Left kidney (tissue), 2 donors: ENCODE data around the gene TRIM52. TPM values are rescaled to one million over a fixed set of nuclear protein-coding genes. Genes with fewer than 3 reads are reported as not detected.

ENCODE experiments used
- DNase-seq: peaks from one replicate; pipeline ENCODE4 v3.0.0-alpha.2; 2013
- polyA plus RNA-seq: library from polyadenylated mRNA; unstranded; fragments of 120-200 nt; gene quantifications from one replicate; pipeline ENCODE4 v1.2.1, GENCODE V29; 2013; ENCODE audit not compliant: insufficient read length

Gene TRIM52
- polyA plus RNA-seq, 1 donor = 51.0 TPM

DNA sequence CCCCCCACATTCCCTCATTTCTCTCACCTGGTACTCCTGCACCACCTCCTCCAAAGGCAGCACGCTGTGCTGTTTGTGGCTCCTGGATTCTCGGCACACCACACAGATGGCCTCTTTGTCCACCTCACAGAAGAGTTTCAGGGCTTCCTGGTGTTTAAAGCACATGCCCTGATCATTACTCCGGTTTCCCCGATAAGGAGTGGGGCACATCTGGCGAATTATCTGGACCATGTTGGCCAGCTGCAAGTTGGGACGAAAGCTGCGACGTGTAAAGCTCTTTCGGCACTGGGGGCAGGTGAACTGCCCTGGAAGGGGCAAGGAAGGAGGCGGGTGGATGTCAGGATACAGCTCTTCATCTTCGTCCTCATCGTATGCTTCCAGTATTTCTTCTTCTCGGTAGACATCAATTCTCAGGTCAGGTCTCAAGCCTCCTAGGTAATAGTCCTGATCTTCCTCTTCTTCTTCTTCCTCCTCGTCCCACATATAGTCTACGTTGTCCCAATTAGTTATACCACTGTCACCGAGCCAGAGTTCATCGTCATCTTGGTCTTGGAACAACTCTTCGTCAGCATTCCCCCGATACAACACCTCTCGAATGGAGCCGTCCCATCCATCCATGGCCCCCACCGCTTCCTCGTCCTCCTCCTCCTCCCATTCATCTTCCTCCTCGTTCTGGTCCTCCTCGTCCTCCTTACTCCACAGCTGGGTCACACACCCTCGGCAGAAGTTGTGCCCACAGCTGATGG is 796 bp downstream of the TRIM52 start:
- no peak for DNase-seq

GRCh38 chr5:181259283-181259682 is 1.7 kb downstream of the TRIM52 start:
- DNase-seq = no peak

GRCh38 chr5:181258576-181258975 is 2.4 kb downstream of the TRIM52 start:
- no peak for DNase-seq

GRCh38 chr5:181255836-181256578 is 4.9 kb downstream of the TRIM52 start:
- DNase-seq = no peak

DNA sequence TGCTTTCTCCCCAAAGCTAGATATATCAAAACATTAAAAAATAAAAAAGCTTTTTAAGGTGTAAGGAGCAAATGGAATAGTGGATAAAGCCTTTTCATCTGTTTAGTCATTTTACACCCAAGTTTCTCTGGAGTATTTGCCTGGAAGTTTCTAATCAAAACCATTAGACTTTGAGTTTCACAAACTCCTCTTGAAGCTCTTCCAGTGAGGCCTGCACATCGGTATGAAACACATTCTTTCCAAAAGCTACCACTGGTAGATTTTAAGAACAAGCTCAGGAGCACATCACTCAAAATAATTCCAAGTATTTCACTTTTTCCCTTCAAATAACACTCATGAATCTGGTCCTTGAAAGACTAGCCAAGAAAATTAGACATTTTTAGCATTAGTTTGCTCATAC is 5.7 kb downstream of the TRIM52 start:
- DNase-seq = no peak

- no peak for DNase-seq
These were observed 12.7 kb downstream of the TRIM52 start for GRCh38 chr5:181248277-181248676.

DNA sequence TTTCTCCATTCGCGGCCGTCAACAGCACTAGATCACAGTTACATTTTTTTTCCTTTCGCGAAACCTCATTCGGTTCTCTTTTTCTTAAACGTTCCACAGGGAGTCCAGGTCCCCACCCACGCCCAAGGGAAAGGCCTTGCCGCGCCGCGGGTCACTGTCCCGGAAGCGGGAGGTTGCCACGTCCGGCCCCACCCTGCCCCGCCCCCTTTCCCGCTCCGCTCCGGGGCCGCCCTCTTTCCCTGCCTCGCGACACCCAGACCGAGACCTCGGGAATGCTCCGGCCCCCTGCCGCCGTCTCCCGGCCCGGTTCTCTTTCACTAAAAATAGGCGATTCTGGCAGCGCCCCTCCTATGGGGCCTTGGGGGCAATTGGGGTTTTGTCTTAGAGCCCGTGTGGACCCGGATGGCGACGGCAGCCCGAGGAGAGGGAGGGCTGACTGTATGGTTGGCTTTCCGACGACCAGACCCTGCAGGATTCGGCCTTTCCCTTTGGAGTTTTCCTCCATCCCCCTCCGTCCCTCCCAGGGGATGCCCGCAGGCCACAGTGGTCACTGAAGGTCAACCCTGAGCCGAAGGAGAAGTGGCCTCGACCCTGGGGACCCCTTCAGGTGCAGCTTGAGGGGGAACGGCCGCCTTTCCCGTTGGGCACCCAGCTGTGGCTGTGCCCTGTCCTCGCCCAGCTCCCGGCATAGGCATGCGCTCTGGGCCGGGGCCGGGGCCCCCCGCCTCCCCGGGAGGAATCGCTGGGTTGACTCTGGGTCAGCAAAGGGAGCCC is 14.5 kb downstream of the TRIM52 start:
- DNase-seq = peak; percentile 86

DNA sequence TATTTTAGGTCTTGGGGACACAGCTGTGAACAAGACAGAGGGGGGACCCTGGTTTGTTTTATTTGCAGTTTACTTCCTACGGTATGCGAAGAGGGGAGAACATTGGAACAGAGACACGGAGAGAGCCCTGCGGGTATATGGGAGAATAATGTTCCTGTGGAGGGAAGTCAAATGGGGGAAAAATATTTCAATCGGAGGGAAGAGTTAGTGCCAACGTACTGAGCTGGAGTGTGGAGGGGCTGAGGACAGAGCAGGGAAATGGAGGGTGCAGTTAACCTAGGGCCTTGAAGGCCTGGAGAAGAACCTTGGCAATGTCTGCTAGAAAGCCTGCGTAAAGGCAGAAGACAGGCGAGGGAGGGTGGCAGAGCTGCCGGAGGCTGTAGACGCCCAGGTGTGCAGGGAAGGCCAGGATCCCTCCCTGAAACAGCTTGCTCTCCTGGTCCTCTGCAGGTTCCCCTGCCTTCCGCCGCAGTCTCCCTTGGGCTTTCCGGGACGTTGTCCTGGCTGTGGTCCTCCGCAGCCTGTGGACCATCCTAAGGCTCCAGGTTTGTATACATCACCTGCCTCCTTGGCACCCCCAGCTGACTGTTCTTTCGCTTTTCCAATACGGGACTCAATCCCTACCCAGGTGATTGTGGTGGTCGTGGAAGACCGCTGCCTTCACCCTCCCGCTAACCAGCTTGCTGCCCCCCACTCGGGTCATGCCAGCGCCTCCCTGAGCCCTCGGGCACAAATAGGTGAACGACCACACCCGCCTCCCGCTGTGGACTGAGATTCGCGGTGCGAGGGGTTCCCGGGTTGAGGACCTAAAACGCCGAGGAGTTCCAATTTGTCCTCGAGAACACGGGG is 15.3 kb downstream of the TRIM52 start:
- DNase-seq = no peak

GRCh38 chr5:181243564-181244343 is 17.2 kb downstream of the TRIM52 start, which contains the start of gene RACK1:
Gene RACK1, minus strand, starts transcription at chr5:181243906. Its CDS starts 106 bp downstream, at chr5:181243800.
- peak; percentile 95 for DNase-seq

- no peak for DNase-seq
These were observed 17.9 kb downstream of the TRIM52 start for GRCh38 chr5:181243018-181243563.

- DNase-seq = no peak
These were observed 18.9 kb downstream of the TRIM52 start for GRCh38 chr5:181242031-181242451.

- no peak for DNase-seq
These were observed 19.5 kb downstream of the TRIM52 start for GRCh38 chr5:181241393-181241975.

DNA sequence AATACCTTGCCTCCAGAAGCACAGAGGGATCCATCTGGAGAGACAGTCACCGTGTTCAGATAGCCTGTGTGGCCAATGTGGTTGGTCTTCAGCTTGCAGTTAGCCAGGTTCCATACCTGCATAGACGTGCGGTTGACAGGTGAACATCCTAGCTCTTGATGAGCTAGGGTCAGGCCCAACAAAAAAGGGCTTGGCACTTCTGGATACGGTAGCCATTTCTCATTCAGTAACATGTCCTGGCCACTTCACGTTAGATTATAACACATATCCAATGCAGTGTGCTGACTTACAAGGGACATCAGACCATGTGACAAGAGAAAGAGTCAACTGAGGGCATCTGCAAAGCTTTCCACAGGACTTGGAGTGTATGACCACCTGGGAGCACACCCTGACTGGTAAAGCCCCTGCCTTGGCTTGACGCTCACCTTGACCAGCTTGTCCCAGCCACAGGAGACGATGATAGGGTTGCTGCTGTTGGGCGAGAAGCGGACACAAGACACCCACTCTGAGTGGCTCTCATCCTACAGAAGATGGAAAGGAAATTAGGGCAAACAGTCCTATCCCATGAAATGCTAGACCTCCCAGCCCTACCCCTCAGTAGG is 21.8 kb downstream of the TRIM52 start:
- DNase-seq = no peak

DNA sequence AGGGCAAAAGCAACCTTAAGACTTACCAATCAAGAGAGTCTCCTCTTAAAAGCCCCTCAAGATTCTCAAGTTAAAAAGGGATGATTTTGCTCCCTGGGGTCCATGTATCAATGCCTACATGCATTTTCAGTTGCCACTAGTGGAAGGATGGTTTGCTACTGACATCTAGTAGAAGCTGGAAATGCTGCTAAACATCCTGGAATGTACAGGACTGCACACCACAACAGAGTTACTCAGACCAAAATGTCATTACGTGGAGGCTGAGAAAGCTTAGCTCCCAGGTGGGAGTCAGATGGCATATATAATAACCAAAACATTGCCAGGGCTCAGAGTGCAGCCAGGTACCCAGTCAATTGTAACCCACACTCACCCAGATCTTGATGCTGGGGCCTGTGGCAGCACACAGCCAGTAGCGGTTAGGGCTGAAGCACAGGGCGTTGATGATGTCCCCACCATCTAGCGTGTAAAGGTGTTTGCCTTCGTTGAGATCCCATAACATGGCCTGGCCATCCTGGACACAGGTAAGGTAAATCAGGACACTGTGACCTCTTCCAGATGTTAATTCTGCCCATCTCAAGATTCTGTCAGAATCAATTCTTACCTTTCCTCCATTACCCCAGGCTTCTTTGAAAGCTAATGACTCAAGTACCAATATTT is 23.1 kb downstream of the TRIM52 start:
- DNase-seq = no peak

GRCh38 chr5:181236954-181237641 is 23.8 kb downstream of the TRIM52 start:
- no peak for DNase-seq

- DNase-seq = no peak
These were observed 24.5 kb downstream of the TRIM52 start for GRCh38 chr5:181236471-181236870.

- DNase-seq = no peak
These were observed 25.1 kb downstream of the TRIM52 start for GRCh38 chr5:181235689-181236366.

- DNase-seq = no peak
These were observed 25.6 kb downstream of the TRIM52 start for GRCh38 chr5:181235323-181235688.
